Measurements from ENCODE around the gene ESPN. TPM values are rescaled to one million over a fixed set of nuclear protein-coding genes. Genes with fewer than 3 reads are reported as not detected.
"Not testable (repeated sequence)": the region's sequence is repeated elsewhere in the genome, so short reads cannot be mapped to it uniquely, and the experiment has no call there.

ESPN gene
- total and polyA plus RNA-seq, 7 donors = 0.55 to 202 (median 86.5) TPM; not detected in 2

DNA sequence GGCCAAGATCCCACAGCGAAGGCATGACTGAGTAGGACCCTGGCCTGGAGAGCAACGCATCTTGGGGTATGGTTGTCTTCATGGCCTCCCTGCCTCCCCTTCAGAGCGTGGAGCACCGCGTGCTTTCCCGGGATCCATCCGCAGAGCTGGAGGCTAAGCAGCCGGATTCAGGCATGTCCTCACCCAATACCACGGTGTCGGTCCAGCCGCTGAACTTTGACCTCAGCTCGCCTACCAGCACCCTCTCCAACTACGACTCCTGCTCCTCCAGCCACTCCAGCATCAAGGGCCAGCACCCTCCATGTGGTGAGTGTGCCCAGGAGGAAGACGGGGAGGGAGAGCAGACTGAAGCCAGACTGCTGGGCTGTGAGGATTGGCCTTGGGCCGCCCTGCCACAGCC is 19.8 kb downstream of the ESPN start:
- Histone ChIP-seq H3K27me3 (peaks cover 34 to 78% (median 56%) of the 10 kb centered on the region in 3 donors), H3K36me3 (no peaks in the 10 kb centered on the region)
- intact Hi-C loops (cut with DNase I) = no loop called here

GRCh38 chr1:6445062-6445763 is 20.6 kb downstream of the ESPN start:
- no peak for DNase-seq
- Histone ChIP-seq H3K27me3 (peaks cover 38 to 78% (median 55%) of the 10 kb centered on the region in 3 donors), H3K36me3 (no peaks in the 10 kb centered on the region)

More for the DNA sequence above, 19.8 kb downstream of the ESPN start:
- WGBS, 2 donors = 83 to 92% methylated on average over 15 of the region's 15 CpGs
- Histone ChIP-seq H3K27ac (no peak overlapping the region), H3K4me1 (peaks cover 0 to 33% (median 27%) of the 10 kb centered on the region in 4 donors), H3K4me3 (no peak overlapping the region), H3K9me3 (no peaks in the 10 kb centered on the region)
- no peak for TF ChIP-seq POLR2AphosphoS5 (IDR thresholded peaks at IDR 0.05)
- TF ChIP-seq CTCF (IDR thresholded peaks at IDR 0.05) = no peak
- no peak for TF ChIP-seq POLR2A (IDR thresholded peaks at IDR 0.05)
- TF ChIP-seq EP300 (IDR thresholded peaks at IDR 0.05) = no peak
- no peak for DNase-seq

GRCh38 chr1:6445929-6446328 is 21.4 kb downstream of the ESPN start:
- intact Hi-C loops (cut with DNase I); H3K36me3 ChIP-seq; H3K9me3 ChIP-seq; H3K27ac ChIP-seq; H3K4me3 ChIP-seq; DNase-seq: not testable (repeated sequence)
- H3K4me1 ChIP-seq = peaks cover 0 to 24% (median 20%) of the 10 kb centered on the region in 4 donors
- 61 to 85% methylated on average over 4 of the region's 4 CpGs for WGBS, 2 donors
- H3K27me3 ChIP-seq = peaks cover 32 to 78% (median 55%) of the 10 kb centered on the region in 3 donors

More at GRCh38 chr1:6445062-6445763, 20.6 kb downstream of the ESPN start:
- peaks cover 0 to 30% (median 26%) of the 10 kb centered on the region in 4 donors for H3K4me1 ChIP-seq
- H3K4me3 ChIP-seq = no peak overlapping the region
- H3K9me3 ChIP-seq = no peaks in the 10 kb centered on the region
- intact Hi-C loops (cut with DNase I) = no loop called here
- no peak overlapping the region for H3K27ac ChIP-seq
- WGBS, 2 donors = 36 to 54% methylated on average over 19 of the region's 19 CpGs
- TF ChIP-seq POLR2AphosphoS5 (IDR thresholded peaks at IDR 0.05) (no peak), CTCF (IDR thresholded peaks at IDR 0.05) (peak in 2 of 4 experiments; percentile 23 to 32), EP300 (IDR thresholded peaks at IDR 0.05) (no peak)

GRCh38 chr1:6446665-6447015 is 22.1 kb downstream of the ESPN start:
- peaks cover 0 to 24% (median 20%) of the 10 kb centered on the region in 4 donors for H3K4me1 ChIP-seq
- intact Hi-C loops (cut with DNase I) = no loop called here
- no peak overlapping the region for H3K27ac ChIP-seq
- WGBS, 2 donors = 49 to 56% methylated on average over 4 of the region's 4 CpGs
- TF ChIP-seq POLR2A (IDR thresholded peaks at IDR 0.05) (no peak), POLR2AphosphoS5 (IDR thresholded peaks at IDR 0.05) (no peak), EP300 (IDR thresholded peaks at IDR 0.05) (no peak), CTCF (IDR thresholded peaks at IDR 0.05) (no peak)
- DNase-seq = no peak
- H3K9me3 ChIP-seq = no peaks in the 10 kb centered on the region
- no peak overlapping the region for H3K4me3 ChIP-seq
- H3K36me3 ChIP-seq = no peaks in the 10 kb centered on the region
- peaks cover 32 to 78% (median 55%) of the 10 kb centered on the region in 3 donors for H3K27me3 ChIP-seq

- Histone ChIP-seq H3K27ac (no peak overlapping the region), H3K4me1 (peaks cover 0 to 24% (median 20%) of the 10 kb centered on the region in 4 donors), H3K36me3 (no peaks in the 10 kb centered on the region), H3K9me3 (no peaks in the 10 kb centered on the region), H3K27me3 (peaks cover 32 to 78% (median 59%) of the 10 kb centered on the region in 3 donors), H3K4me3 (peak overlapping the region in 2 of 4 donors; percentile 17 to 23)
- DNase-seq = no peak
- WGBS, 2 donors = 1 to 2% methylated on average over 67 of the region's 67 CpGs
- no peak for TF ChIP-seq CTCF (IDR thresholded peaks at IDR 0.05)
- no peak for TF ChIP-seq POLR2AphosphoS5 (IDR thresholded peaks at IDR 0.05)
- no peak for TF ChIP-seq POLR2A (IDR thresholded peaks at IDR 0.05)
- no peak for TF ChIP-seq EP300 (IDR thresholded peaks at IDR 0.05)
- intact Hi-C loops (cut with DNase I) = no loop called here
Observed at GRCh38 chr1:6447016-6447817, 22.6 kb downstream of the ESPN start.

All from sigmoid colon (tissue), 7 donors.